ENCODE measurements around the gene SEC31A. TPM values are rescaled to one million over a fixed set of nuclear protein-coding genes. Genes with fewer than 3 reads are reported as not detected.

The SEC31A gene
- total and polyA plus RNA-seq, 2 of the 4 experiments (the other 2 are of a cell fraction): 278 to 366 TPM

DNA sequence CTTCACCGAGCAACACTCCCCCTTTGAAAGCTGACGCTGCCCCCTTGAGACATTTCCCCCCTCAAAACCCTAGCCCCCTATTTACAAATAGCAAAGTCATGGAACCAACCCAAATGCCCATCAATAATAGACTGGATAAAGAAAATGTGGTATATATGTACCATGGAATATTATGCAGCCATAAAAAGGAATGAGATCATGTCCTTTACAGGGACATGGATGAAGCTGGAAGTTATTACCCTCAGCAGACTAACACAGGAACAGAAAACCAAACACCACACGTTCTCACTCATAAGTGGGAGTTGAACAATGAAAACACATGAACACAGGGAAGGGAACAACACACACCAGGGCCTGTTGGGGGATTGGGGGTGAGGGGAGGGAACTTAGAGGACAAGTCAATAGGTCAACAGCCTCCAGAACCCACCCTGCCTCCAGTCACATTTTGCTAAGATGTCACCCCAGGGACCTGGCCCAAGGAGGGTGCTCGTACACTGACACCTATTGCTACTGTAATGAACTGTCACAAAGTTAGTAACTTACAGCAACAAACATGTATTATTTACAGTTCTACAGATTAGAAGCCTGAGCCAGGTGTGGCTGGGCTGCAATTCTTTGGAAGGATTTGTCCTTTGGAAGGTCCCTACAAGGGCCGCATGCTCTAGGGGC, 113.0 kb downstream of the SEC31A start:
- no peak overlapping the region for H3K4ac ChIP-seq (ENCODE audit: low read depth, low read length)
- BruUV-seq (replicated peaks): no TSS peak
- intact Hi-C loops (cut with micrococcal nuclease): no loop called here
- no peak overlapping the region for H4K8ac ChIP-seq (ENCODE audit: low read depth in 2 of 2, low read length in 2 of 2)
- H2AFZ ChIP-seq (replicated peaks; ENCODE audit: low read length, poor library complexity): no peak overlapping the region
- H4K5ac ChIP-seq (ENCODE audit: low read depth, low read length): no peak overlapping the region
- POLR2A ChIA-PET (ENCODE audit: unreplicated experiment): no interaction called here
- no peak overlapping the region for H3K4me3 ChIP-seq (ENCODE audit: insufficient read depth, low read depth, low read length)
- H3K23ac ChIP-seq (ENCODE audit: low read depth, low read length): no peak overlapping the region
- H3K56ac ChIP-seq (ENCODE audit: extremely low read depth, insufficient read depth, low read length): no peak overlapping the region
- H3K79me1 ChIP-seq (ENCODE audit: low read depth in 1 of 2, low read length in 2 of 2): peaks cover 26 to 39% of the 10 kb centered on the region in 2 experiments
- H4K91ac ChIP-seq (ENCODE audit: insufficient read depth, low read depth, low read length): no peak overlapping the region
- no peak overlapping the region for H3K14ac ChIP-seq (replicated peaks; ENCODE audit: low read depth, low read length)
- no peak overlapping the region for H2AK5ac ChIP-seq (ENCODE audit: low read depth, low read length)
- no peaks in the 10 kb centered on the region for H3K36me3 ChIP-seq (ENCODE audit: control insufficient read depth, insufficient read depth, low read length)
- CTCF ChIA-PET: interaction anchor here (0.6 kb wide), 1 partner anchor 171 kb away, joined by 3 read pairs; no protein-coding TSS in a partner anchor
- no peak overlapping the region for H2BK20ac ChIP-seq (ENCODE audit: low read depth, low read length)
- no peak overlapping the region for H3K4me2 ChIP-seq (ENCODE audit: low read depth, low read length)
- no peak overlapping the region for H3K18ac ChIP-seq (ENCODE audit: low read depth, low read length)
- peaks cover 15% of the 10 kb centered on the region; the same call in 1 of the 2 replicates for H3K9me1 ChIP-seq (ENCODE audit: insufficient read depth, low read length)
- no peaks in the 10 kb centered on the region for H3K9me3 ChIP-seq (ENCODE audit: control insufficient read depth, insufficient read depth, low read length)
- no peak overlapping the region for H2BK5ac ChIP-seq (ENCODE audit: low read depth, low read length, poor library complexity, severe bottlenecking)
- no peak overlapping the region for H2AK9ac ChIP-seq (replicated peaks; ENCODE audit: low read depth, low read length, poor library complexity)
- no peak overlapping the region for H2BK15ac ChIP-seq (ENCODE audit: low read depth, low read length)
- dilution Hi-C loops (cut with HindIII; ENCODE audit: low sequenced_read_pairs, unreplicated experiment): no loop called here
- H3K4me1 ChIP-seq (ENCODE audit: control insufficient read depth, insufficient read depth, low read length): peaks cover 17% of the 10 kb centered on the region
- DNase-seq: no peak
- no peaks in the 10 kb centered on the region for H3K27me3 ChIP-seq (ENCODE audit: control insufficient read depth, insufficient read depth, low read length)
- peaks cover 5% of the 10 kb centered on the region for H4K20me1 ChIP-seq (ENCODE audit: insufficient read depth, low read length)
- H3K9ac ChIP-seq (ENCODE audit: low read depth, low read length): no peak overlapping the region
- H2BK120ac ChIP-seq (ENCODE audit: low read depth, low read length): no peak overlapping the region
- in situ Hi-C loops (cut with MboI; ENCODE audit: low sequenced_read_pairs): no loop called here
- no peak for ATAC-seq (ENCODE audit: low read depth)
- TF ChIP-seq NFE2L2 (IDR thresholded peaks at IDR 0.05; ENCODE audit: low read depth, low read length): no peak
- no peak for TF ChIP-seq CHD1 (IDR thresholded peaks at IDR 0.05; ENCODE audit: low read depth, low read length)
- no CpG with 5 or more reads among the region's 5 CpGs for WGBS, 2 experiments (ENCODE audit: extremely low coverage in 2 of 2, insufficient read length in 1 of 2)
- H3K27ac ChIP-seq (ENCODE audit: insufficient read depth, low read length): no peak overlapping the region

Data from IMR-90 (cell line).